ENCODE measurements around the gene COX6B1.
"Not testable (repeated sequence)": the region's sequence is repeated elsewhere in the genome, so short reads cannot be mapped to it uniquely, and the experiment has no call there.

Gene COX6B1

GRCh38 chr19:35636651-35637050 is 11.5 kb upstream of the COX6B1 start:
- no peak for DNase-seq

GRCh38 chr19:35637165-35637564 is 11.0 kb upstream of the COX6B1 start:
- DNase-seq: no peak

- DNase-seq: no peak
Measured at GRCh38 chr19:35639321-35639639, 8.8 kb upstream of the COX6B1 start.

- DNase-seq: no peak
Measured at GRCh38 chr19:35639863-35640262, 8.3 kb upstream of the COX6B1 start.

GRCh38 chr19:35641515-35642151 is 6.5 kb upstream of the COX6B1 start, which contains the start of gene ETV2:
TSS of gene ETV2 (plus strand) at chr19:35641745. CDS start at chr19:35642461, 716 bp downstream.
- DNase-seq: no peak

- no peak for DNase-seq
Measured at GRCh38 chr19:35642312-35642711, 5.8 kb upstream of the COX6B1 start.

GRCh38 chr19:35642798-35643254 is 5.3 kb upstream of the COX6B1 start:
- no peak for DNase-seq

GRCh38 chr19:35643255-35644205 is 4.6 kb upstream of the COX6B1 start:
- DNase-seq: peak; percentile 75

- peak; percentile 95 for DNase-seq
Measured at GRCh38 chr19:35644206-35644986, 3.7 kb upstream of the COX6B1 start.

GRCh38 chr19:35644987-35645679 is 3.0 kb upstream of the COX6B1 start:
- peak; percentile 74 for DNase-seq

- DNase-seq: no peak
Measured at GRCh38 chr19:35645680-35646511, 2.2 kb upstream of the COX6B1 start.

- DNase-seq: no peak
Measured at GRCh38 chr19:35650581-35650980, 2.5 kb downstream of the COX6B1 start.

- DNase-seq: not testable (repeated sequence)
Measured at GRCh38 chr19:35654828-35655227, 6.7 kb downstream of the COX6B1 start.

GRCh38 chr19:35655600-35655999 is 7.5 kb downstream of the COX6B1 start:
- DNase-seq: no peak

GRCh38 chr19:35656700-35657099 is 8.6 kb downstream of the COX6B1 start:
- DNase-seq: no peak

- DNase-seq: no peak
Measured at GRCh38 chr19:35657904-35658700, 10.0 kb downstream of the COX6B1 start.

- no peak for DNase-seq
Measured at GRCh38 chr19:35661995-35662340, 13.8 kb downstream of the COX6B1 start.

GRCh38 chr19:35663981-35664380 is 15.9 kb downstream of the COX6B1 start:
- no peak for DNase-seq

- DNase-seq: no peak
Measured at GRCh38 chr19:35665157-35665556, 17.0 kb downstream of the COX6B1 start.

- no peak for DNase-seq
Measured at GRCh38 chr19:35665604-35666003, 17.5 kb downstream of the COX6B1 start.

Measured in MV-4-11 (cell line).